ACC112 (cell line): ENCODE data around the gene PARS2.

Source experiments
- H2AFZ ChIP-seq: fragments of 200-600 bp; sonication (generic); one replicate; pipeline ENCODE4 v1.6.0; 2017; ENCODE audit warnings: antibody characterized with exemption, low read length; ENCODE audit not compliant: unreplicated experiment
- H3K27ac ChIP-seq: fragments of 200-600 bp; sonication (generic); 2 replicates; pipeline ENCODE4 v1.5.1; 2014; ENCODE audit warnings: low read depth, mild to moderate bottlenecking, antibody characterized with exemption, low read length, moderate library complexity
- H3K27me3 ChIP-seq: fragments of 200-600 bp; sonication (generic); 2 replicates; pipeline ENCODE4 v1.6.1; 2014; ENCODE audit warnings: mild to moderate bottlenecking, antibody characterized with exemption, low read length, moderate library complexity, mixed read lengths; ENCODE audit not compliant: insufficient read depth
- H3K36me3 ChIP-seq: fragments of 200-600 bp; sonication (generic); 2 replicates; pipeline ENCODE4 v1.6.1; 2016; ENCODE audit warnings: mild to moderate bottlenecking, antibody characterized with exemption, low read length, moderate library complexity, mixed read lengths; ENCODE audit not compliant: insufficient read depth
- H3K4me1 ChIP-seq: fragments of 200-600 bp; sonication (generic); one replicate; pipeline ENCODE4 v1.6.1; 2016; ENCODE audit warnings: low read length, mixed read lengths; ENCODE audit not compliant: insufficient read depth, unreplicated experiment, control insufficient read depth
- H3K4me3 ChIP-seq: fragments of 200-600 bp; sonication (generic); 2 replicates; pipeline ENCODE4 v1.5.1; 2014; ENCODE audit warnings: mild to moderate bottlenecking, low read depth, low read length
- H3K79me2 ChIP-seq: fragments of 200-600 bp; sonication (generic); one replicate; pipeline ENCODE4 v1.6.0; 2016; ENCODE audit warnings: low read length; ENCODE audit not compliant: control insufficient read depth, unreplicated experiment, insufficient read depth

PARS2 gene

DNA sequence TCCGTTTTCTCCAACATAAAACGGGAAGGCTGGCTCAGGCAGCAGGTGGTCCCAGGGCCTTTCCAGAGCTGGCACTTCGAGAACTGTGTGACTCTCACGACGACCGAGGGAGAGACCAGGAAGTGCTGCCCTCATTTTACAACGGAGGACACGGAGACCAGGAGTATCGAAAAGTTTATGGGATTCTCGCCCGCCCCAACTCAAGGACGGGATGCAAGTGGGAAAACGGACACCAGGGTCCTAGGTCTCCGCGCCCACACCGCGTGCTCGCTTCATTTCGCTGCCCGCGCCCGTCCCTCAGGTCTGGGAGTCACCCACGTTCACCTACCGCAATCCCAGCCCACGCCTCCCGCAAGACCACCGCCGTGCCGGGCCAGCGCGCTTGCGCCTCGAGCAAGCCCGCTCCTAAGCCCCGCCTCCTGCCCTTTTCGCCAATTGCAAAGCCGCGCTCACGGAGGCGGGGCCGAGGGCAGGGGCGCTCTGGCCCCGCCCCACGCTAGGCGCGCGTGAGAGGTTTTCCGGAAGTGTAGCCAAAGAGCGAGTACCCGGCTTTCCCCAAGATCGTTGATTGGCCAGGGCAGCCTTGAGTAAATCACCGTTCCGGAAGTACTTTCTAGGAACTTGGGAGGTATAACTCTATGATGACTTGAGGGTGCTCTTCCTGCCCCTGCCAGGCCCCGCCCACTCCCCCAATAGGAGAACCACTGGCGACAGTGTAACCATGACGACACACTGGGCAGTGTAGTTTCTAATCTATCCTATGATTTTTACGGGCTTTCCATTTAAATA lies at the start of gene PARS2:
PARS2 (minus strand) TSS at position 391 of the 789 bp plus-strand sequence. CDS start 5,362 bp downstream, outside the sequence.
- H3K27me3 ChIP-seq, result no peaks in the 10 kb centered on the region
- peak within 1 kb of the TSS; percentile 83 for H2AFZ ChIP-seq
- peak within 1 kb of the TSS; percentile 91 for H3K4me3 ChIP-seq
- no peaks in the 10 kb centered on the region for H3K36me3 ChIP-seq
- H3K79me2 ChIP-seq, result peaks cover 22% of the 10 kb centered on the region
- H3K27ac ChIP-seq, result peak within 1 kb of the TSS; percentile 30; the same call in 1 of the 2 replicates
- H3K4me1 ChIP-seq, result peaks cover 4% of the 10 kb centered on the region

DNA sequence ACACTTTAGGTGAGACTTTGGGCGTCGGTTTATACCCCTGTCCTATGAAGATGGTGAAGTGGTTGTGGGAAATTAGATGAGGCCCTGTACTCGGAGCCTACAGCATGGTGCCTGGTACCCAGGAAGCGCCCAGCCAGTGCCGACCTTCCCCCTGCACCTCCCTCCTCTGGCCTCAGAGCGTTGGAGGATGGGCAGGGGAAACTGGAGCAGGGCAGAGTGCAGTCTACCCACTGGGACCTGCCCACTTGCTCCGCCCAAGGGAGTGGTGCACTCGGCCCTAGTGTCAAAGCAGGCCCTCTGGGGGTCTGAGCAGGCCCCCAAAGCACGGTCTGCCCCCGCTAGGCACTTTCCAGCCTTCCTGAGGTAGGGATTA lies 49.8 kb upstream of the PARS2 start:
- Histone ChIP-seq H3K36me3 (no peaks in the 10 kb centered on the region), H3K27ac (no peak overlapping the region), H3K4me3 (no peak overlapping the region), H3K4me1 (no peaks in the 10 kb centered on the region), H3K79me2 (no peaks in the 10 kb centered on the region), H3K27me3 (peaks cover 4% of the 10 kb centered on the region; the same call in 1 of the 2 replicates), H2AFZ (no peak overlapping the region)

DNA sequence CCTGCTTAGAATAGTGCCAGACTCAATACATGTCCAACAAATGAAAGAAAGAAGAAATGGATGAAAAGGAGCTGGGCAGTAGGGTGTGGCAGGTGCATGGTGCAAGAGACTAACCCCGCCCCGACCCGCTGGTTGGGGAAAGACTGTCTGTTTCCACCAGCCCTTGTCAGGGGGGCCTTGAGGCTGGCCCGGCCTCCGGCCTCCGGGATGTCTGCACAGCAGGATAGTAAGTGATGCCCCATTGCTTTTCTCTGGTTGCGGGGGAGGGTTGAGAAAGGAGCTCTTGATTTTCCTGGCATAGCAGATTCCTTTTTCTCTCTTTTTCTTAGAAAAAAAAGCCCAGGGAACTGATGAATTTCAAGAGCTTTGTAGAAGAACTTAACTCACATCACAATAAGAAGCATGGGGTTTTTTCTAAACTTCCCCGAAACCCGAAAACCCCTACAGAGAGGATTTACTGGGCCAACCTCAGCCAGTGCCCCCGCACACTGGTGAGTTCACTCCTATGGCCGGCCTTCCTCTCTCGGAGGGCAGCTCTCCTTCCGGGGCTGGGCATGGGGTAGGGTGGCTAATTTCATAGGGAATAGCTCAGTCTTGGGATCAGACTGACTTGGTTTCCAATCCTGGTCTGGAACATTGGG lies 49.3 kb upstream of the PARS2 start:
- Histone ChIP-seq H3K4me1 (no peaks in the 10 kb centered on the region), H2AFZ (no peak overlapping the region), H3K27me3 (0 out of 2 replicates have a peak, but pooled peaks cover 4% of the 10 kb centered on the region), H3K79me2 (no peaks in the 10 kb centered on the region), H3K4me3 (no peak overlapping the region), H3K36me3 (no peaks in the 10 kb centered on the region), H3K27ac (no peak overlapping the region)

GRCh38 chr1:54812801-54813484 lies 48.6 kb upstream of the PARS2 start:
- Histone ChIP-seq H3K36me3 (no peaks in the 10 kb centered on the region), H3K27me3 (0 out of 2 replicates have a peak, but pooled peaks cover 4% of the 10 kb centered on the region), H3K4me1 (peaks cover under 1% of the 10 kb centered on the region), H3K4me3 (no peak overlapping the region), H3K27ac (no peak overlapping the region), H2AFZ (no peak overlapping the region), H3K79me2 (no peaks in the 10 kb centered on the region)

DNA sequence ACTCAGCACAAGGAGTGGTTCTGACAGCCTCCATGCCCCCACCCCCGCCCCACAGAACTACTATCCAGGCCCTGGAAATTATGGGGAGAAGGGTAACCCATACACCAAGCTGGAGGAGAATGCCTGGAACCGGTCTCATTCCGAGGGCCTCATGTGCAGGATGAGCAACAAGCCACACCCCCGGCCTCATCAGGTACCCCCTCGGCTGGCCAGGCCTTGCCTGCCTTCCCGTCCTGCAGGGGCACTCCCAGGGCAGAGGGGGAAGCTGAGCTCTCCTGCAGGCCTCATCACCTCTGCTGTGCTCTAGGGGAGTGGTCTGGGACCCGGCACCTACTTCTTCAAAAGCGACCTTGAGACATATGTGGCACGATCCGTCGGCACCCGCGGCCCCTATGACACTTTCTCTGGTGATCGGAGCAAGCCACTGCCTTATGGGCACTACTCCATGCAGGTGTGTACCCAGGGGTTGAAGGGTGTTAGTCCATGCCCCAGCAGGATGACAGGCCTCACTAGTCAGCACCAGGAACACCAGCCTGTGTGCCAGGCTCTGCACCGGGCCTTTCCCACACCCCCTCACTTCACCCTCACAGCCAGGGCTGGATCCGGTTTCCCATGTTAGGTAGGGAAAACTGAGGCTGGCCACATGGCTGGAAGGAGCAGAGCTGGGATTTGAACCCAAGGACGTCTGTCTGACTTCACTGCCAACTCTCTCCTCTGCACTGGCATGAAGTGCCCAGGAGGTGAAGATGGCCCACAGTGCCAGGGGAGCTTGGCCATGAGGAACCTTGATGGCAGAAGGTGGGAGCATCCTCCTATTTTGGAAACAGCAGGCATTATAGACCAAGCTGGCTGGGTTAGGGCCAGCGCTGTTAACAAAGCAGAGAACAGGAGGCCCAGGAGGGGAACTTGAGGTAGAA lies 47.7 kb upstream of the PARS2 start:
- no peaks in the 10 kb centered on the region for H3K36me3 ChIP-seq
- H3K79me2 ChIP-seq, result no peaks in the 10 kb centered on the region
- H2AFZ ChIP-seq, result no peak overlapping the region
- no peak overlapping the region for H3K4me3 ChIP-seq
- no peaks in the 10 kb centered on the region for H3K27me3 ChIP-seq
- no peak overlapping the region for H3K27ac ChIP-seq
- H3K4me1 ChIP-seq, result peaks cover 10% of the 10 kb centered on the region

- Histone ChIP-seq H3K79me2 (no peaks in the 10 kb centered on the region), H2AFZ (no peak overlapping the region), H3K4me1 (peaks cover 12% of the 10 kb centered on the region), H3K27me3 (no peaks in the 10 kb centered on the region), H3K4me3 (no peak overlapping the region), H3K36me3 (no peaks in the 10 kb centered on the region), H3K27ac (no peak overlapping the region)
Measured at GRCh38 chr1:54811066-54811465, 46.7 kb upstream of the PARS2 start.

DNA sequence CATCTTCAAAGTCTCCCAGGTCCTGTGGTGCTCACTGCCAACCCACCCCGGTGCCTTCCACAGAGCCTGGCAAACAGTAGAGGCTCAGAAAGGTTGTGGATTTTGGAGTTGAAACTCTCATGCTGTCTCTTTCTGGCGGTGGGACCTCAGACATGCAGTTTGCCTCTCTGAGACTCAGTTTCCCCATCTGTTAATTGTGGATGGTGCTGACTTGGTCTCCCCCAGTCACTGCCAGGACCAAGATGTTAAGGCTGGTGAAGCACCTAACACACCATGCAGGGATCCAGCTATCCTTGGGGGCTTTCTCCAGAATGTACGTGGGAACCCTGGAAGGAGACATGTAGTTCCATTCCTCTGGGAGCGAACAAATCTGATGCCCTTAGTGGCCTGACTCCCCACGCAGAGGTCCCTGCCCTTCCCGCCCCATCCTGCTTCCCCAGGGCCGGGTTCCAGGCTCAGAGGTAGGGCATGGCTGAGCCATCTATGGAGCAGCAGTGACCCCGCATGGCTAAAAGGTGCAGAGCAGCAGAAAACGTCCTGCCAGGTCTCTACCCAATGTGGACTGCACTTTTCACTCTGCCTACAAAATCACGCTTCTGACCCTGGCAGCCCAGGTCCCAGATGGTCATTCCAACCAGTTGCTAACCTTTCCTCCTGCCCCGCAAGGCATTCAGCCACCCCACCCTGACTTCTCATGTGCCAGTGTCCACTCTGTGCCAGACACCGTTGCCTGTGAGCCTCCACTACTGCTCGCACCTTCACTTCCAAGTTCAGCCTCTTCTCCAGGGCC lies 46.0 kb upstream of the PARS2 start:
- Histone ChIP-seq H2AFZ (no peak overlapping the region), H3K27me3 (no peaks in the 10 kb centered on the region), H3K27ac (no peak overlapping the region), H3K4me3 (no peak overlapping the region), H3K36me3 (no peaks in the 10 kb centered on the region), H3K79me2 (no peaks in the 10 kb centered on the region), H3K4me1 (peaks cover 14% of the 10 kb centered on the region)

- Histone ChIP-seq H3K4me1 (peaks cover 21% of the 10 kb centered on the region), H3K4me3 (no peak overlapping the region), H2AFZ (no peak overlapping the region), H3K27ac (no peak overlapping the region), H3K27me3 (no peaks in the 10 kb centered on the region), H3K36me3 (no peaks in the 10 kb centered on the region), H3K79me2 (no peaks in the 10 kb centered on the region)
Measured at GRCh38 chr1:54809496-54810074, 45.3 kb upstream of the PARS2 start.

DNA sequence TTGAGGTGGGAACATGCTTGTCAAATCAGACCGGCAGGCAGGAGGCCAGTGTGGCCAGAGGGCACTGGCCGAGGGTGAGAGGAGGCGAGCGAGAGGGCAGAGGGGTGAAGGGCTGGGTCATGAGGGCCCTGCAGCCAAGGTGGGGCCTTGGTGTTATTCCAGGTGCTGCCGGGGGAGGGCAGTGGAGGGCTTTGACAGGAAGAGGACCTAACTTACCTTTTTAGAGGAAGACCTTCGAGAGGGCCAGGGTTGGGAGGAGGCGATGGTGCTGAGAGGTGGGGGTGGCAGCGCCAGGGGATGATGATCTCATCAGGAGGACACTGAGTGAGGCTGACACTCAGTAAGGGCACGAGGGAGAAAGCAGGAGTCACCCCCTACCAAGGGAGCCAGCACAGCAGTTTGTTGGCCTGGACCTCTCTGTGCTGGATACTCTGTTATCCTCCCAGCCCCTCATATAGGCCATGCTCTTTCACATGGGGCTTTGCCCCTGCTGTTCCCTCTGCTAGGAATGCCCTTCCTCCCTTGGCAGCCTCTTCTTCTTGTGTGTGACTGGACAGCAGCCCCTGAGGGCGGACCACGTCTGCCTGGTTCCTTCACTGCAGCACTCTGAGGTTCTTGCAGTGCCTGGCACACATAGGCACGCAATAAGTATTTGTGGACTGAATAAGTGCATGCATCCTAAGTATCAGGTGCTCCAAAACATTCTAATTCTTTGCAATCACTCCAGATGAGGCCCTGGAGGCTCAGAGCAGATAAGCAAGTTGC lies 44.3 kb upstream of the PARS2 start:
- H3K4me1 ChIP-seq, result peaks cover 30% of the 10 kb centered on the region
- no peaks in the 10 kb centered on the region for H3K36me3 ChIP-seq
- no peaks in the 10 kb centered on the region for H3K79me2 ChIP-seq
- H3K4me3 ChIP-seq, result no peak overlapping the region
- H3K27me3 ChIP-seq, result no peaks in the 10 kb centered on the region
- no peak overlapping the region for H3K27ac ChIP-seq
- H2AFZ ChIP-seq, result no peak overlapping the region
